Keratinocyte (primary cell): ENCODE data around the gene RASGRF2. TPM values are rescaled to one million over a fixed set of nuclear protein-coding genes. Genes with fewer than 3 reads are reported as not detected.

Experiments used
- DNase-seq: peaks from one replicate; pipeline ENCODE4 v3.0.0-alpha.2; 2011; ENCODE audit warnings: low read depth, missing footprints, low spot score
- FAIRE-seq: peaks from 2 replicates; lab custom pipeline; 2011; peaks lifted over from hg19 to GRCh38; lab: Jason Lieb, UNC
- H2AFZ ChIP-seq: 2 replicates; pipeline ENCODE4 v1.6.0; 2012; ENCODE audit warnings: low read length, control low read depth, inconsistent platforms; ENCODE audit not compliant: control insufficient read depth
- H3K27ac ChIP-seq: 2 replicates; pipeline ENCODE4 v1.5.1; 2011; ENCODE audit warnings: low read length; ENCODE audit not compliant: control insufficient read depth, insufficient read depth
- H3K27me3 ChIP-seq: 3 replicates; pipeline ENCODE4 v1.6.0; 2011; ENCODE audit warnings: low read length; ENCODE audit not compliant: control insufficient read depth, insufficient read depth; ENCODE audit errors: extremely low read depth
- H3K36me3 ChIP-seq, 2 experiments: 2 replicates in 1 of 2; 3 replicates in 1 of 2; pipeline ENCODE4 v1.5.1; 2011; ENCODE audit warnings: low read length in 2 of 2, mild to moderate bottlenecking in 1 of 2; ENCODE audit not compliant: control insufficient read depth in 2 of 2, insufficient read depth in 2 of 2; ENCODE audit errors: extremely low read depth in 1 of 2
- H3K4me1 ChIP-seq: 3 replicates; pipeline ENCODE4 v1.5.1; 2011; ENCODE audit warnings: low read length; ENCODE audit not compliant: control insufficient read depth, insufficient read depth; ENCODE audit errors: extremely low read depth
- H3K4me2 ChIP-seq: 3 replicates; pipeline ENCODE4 v1.6.0; 2011; ENCODE audit warnings: low read depth, low read length; ENCODE audit not compliant: control insufficient read depth, insufficient read depth; ENCODE audit errors: extremely low read depth
- H3K4me3 ChIP-seq, 3 experiments: fragments of 200-600 bp in 1 of 3; sonication (generic) in 1 of 3; 2 replicates in 2 of 3; 3 replicates in 1 of 3; pipeline ENCODE4 v1.5.1; 2011 to 2016; ENCODE audit warnings: low read length in 3 of 3, mild to moderate bottlenecking in 3 of 3, control low read depth in 2 of 3, inconsistent platforms in 1 of 3, low read depth in 1 of 3, mixed read lengths in 1 of 3, mixed run types in 1 of 3, moderate library complexity in 1 of 3; ENCODE audit not compliant: control insufficient read depth in 2 of 3, insufficient read depth in 2 of 3; ENCODE audit errors: extremely low read depth in 1 of 3
- H3K79me2 ChIP-seq: 2 replicates; pipeline ENCODE4 v1.6.0; 2012; ENCODE audit warnings: low read length; ENCODE audit not compliant: control insufficient read depth, insufficient read depth
- H3K9ac ChIP-seq: 3 replicates; pipeline ENCODE4 v1.6.0; 2011; ENCODE audit warnings: low read length; ENCODE audit not compliant: control insufficient read depth, insufficient read depth; ENCODE audit errors: extremely low read depth
- H3K9me1 ChIP-seq: 3 replicates; pipeline ENCODE4 v1.6.0; 2011; ENCODE audit warnings: low read length; ENCODE audit not compliant: control insufficient read depth, insufficient read depth; ENCODE audit errors: extremely low read depth
- H3K9me3 ChIP-seq: 2 replicates; pipeline ENCODE4 v1.5.1; 2012; ENCODE audit warnings: low read depth, low read length; ENCODE audit not compliant: control insufficient read depth
- H4K20me1 ChIP-seq: 3 replicates; pipeline ENCODE4 v1.6.0; 2011; ENCODE audit warnings: low read length; ENCODE audit not compliant: control insufficient read depth, insufficient read depth; ENCODE audit errors: extremely low read depth
- CTCF ChIP-seq, 3 experiments: IDR thresholded peaks in 1 of 3; conservative IDR thresholded peaks in 1 of 3; optimal IDR thresholded peaks in 1 of 3; 2 replicates in 2 of 3; 3 replicates in 1 of 3; pipeline versions ENCODE3 to v1.5.1; 2011; ENCODE audit warnings: low read length in 3 of 3, mild to moderate bottlenecking in 3 of 3, moderate library complexity in 2 of 3, control low read depth in 1 of 3, inconsistent platforms in 1 of 3; ENCODE audit not compliant: insufficient read depth in 2 of 3; ENCODE audit errors: extremely low read depth in 1 of 3
- EZH2 ChIP-seq: IDR thresholded peaks from one replicate; pipeline ENCODE4 v1.6.1; 2012; ENCODE audit warnings: inconsistent platforms, mild to moderate bottlenecking, low read length, moderate library complexity
- dilution Hi-C: fragments of 300-500 bp; cut with MboI; formaldehyde crosslinking; loops from one replicate; pipeline ENCODE4 v1.7.0; 2020; ENCODE audit warnings: low sequenced_read_pairs; ENCODE audit not compliant: extremely low pct_ligation_motif_present
- polyA plus RNA-seq, 5 experiments: library from polyadenylated mRNA; depleted of rRNA in 3 of 5; stranded (reverse) in 3 of 5; stranded (forward) in 1 of 5; unstranded in 1 of 5; fragments of >200 nt; gene quantifications; 1 replicate in 1 of 5; 2 replicates in 3 of 5; 3 replicates in 1 of 5; pipeline versions ENCODE4 v1.2.1 to v1.2.3, GENCODE V29; 2011 to 2012; ENCODE audit warnings: missing spikeins in 2 of 5, low read depth in 1 of 5, low replicate concordance in 1 of 5

RASGRF2 gene
- polyA plus RNA-seq, 1 donor (not counting 4 experiments of a cell fraction or from before 2014, with no cell fraction given), result 0.03 TPM

DNA sequence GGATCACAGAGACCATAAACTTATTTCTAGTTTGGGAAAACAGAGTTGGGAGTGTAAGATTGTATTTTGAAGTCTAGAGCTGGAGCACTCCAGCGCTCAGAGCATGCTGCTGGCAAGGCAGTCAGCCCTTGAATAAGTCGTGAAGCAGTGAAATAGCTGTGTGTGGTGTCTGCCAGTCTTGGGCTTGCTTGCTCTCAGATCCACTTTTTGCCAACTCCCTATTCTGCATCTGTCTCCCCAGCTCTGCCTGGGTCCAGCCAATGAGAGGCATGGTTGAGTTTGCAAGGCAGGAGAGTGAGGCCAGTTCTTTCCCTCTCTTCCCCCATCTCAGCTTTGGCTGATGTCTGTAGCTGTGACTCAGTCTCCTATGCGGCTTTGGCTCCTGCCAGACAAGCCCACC, 23.3 kb upstream of the RASGRF2 start:
- Histone ChIP-seq H4K20me1 (no peaks in the 10 kb centered on the region), H3K4me1 (no peaks in the 10 kb centered on the region), H3K27ac (no peak overlapping the region), H2AFZ (no peak overlapping the region), H3K9me1 (no peaks in the 10 kb centered on the region), H3K36me3 (no peaks in the 10 kb centered on the region), H3K4me2 (no peak overlapping the region), H3K79me2 (no peaks in the 10 kb centered on the region), H3K9me3 (no peaks in the 10 kb centered on the region), H3K27me3 (no peaks in the 10 kb centered on the region), H3K9ac (no peak overlapping the region), H3K4me3 (no peak overlapping the region)
- FAIRE-seq (no peak), DNase-seq (no peak)
- dilution Hi-C loops, result no loop called here
- TF ChIP-seq EZH2, result no peak
- no peak for TF ChIP-seq CTCF (optimal IDR thresholded peaks at IDR 0.05 in 1 of 3, IDR thresholded peaks at IDR 0.05 in 1 of 3, conservative IDR thresholded peaks at IDR 0.05 in 1 of 3; ENCODE audit: extremely low read depth in 1 of 3, insufficient read depth in 2 of 3, low read length in 3 of 3)

- Histone ChIP-seq H3K4me3 (no peak overlapping the region), H3K79me2 (no peaks in the 10 kb centered on the region), H3K4me2 (no peak overlapping the region), H3K36me3 (no peaks in the 10 kb centered on the region), H3K4me1 (no peaks in the 10 kb centered on the region), H4K20me1 (no peaks in the 10 kb centered on the region), H2AFZ (no peak overlapping the region), H3K9me1 (no peaks in the 10 kb centered on the region), H3K27ac (no peak overlapping the region), H3K9ac (no peak overlapping the region), H3K9me3 (no peaks in the 10 kb centered on the region), H3K27me3 (no peaks in the 10 kb centered on the region)
- DNase-seq (no peak), FAIRE-seq (no peak)
- dilution Hi-C loops, result no loop called here
- TF ChIP-seq EZH2 (no peak), CTCF (optimal IDR thresholded peaks at IDR 0.05 in 1 of 3, IDR thresholded peaks at IDR 0.05 in 1 of 3, conservative IDR thresholded peaks at IDR 0.05 in 1 of 3; ENCODE audit: extremely low read depth in 1 of 3, insufficient read depth in 2 of 3, low read length in 3 of 3) (no peak)
These were observed 22.4 kb upstream of the RASGRF2 start for GRCh38 chr5:80937584-80938356.
